ENCODE measurements around the gene ZCCHC14.
"Not testable (repeated sequence)": the region's sequence is repeated elsewhere in the genome, so short reads cannot be mapped to it uniquely, and the experiment has no call there.

ZCCHC14 gene

GRCh38 chr16:87407511-87408112 lies 85.2 kb downstream of the ZCCHC14 start:
- no peak for DNase-seq (ENCODE audit: low spot score)

DNA sequence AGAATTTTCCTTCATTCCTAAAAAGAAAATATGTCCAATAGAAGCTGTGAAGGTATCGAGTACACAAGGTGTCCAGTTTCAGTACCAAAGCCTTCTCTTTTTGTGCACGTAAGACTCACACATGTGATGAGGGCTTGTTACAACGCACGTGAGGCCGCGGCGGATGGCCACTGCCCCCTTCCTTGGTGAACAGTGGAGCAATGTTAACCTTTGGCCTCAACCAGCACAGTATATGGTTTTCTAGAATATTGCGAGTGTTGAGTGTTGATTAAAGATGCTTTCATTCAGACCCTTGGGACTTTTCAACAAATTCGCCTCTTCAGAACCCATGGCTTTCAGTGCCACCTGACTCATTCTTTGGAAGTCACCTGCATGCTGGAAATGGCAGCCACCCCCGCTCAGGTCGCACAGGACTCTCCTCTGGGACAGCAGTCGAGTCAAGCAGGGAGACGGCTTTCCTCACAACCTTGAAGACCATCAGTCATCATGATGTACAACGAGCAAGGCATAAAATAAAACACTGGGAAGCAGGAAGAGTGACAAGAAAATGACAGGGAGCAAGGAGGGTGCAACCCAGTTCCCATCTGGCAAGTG lies 86.2 kb downstream of the ZCCHC14 start:
- DNase-seq (ENCODE audit: low spot score), result no peak

DNA sequence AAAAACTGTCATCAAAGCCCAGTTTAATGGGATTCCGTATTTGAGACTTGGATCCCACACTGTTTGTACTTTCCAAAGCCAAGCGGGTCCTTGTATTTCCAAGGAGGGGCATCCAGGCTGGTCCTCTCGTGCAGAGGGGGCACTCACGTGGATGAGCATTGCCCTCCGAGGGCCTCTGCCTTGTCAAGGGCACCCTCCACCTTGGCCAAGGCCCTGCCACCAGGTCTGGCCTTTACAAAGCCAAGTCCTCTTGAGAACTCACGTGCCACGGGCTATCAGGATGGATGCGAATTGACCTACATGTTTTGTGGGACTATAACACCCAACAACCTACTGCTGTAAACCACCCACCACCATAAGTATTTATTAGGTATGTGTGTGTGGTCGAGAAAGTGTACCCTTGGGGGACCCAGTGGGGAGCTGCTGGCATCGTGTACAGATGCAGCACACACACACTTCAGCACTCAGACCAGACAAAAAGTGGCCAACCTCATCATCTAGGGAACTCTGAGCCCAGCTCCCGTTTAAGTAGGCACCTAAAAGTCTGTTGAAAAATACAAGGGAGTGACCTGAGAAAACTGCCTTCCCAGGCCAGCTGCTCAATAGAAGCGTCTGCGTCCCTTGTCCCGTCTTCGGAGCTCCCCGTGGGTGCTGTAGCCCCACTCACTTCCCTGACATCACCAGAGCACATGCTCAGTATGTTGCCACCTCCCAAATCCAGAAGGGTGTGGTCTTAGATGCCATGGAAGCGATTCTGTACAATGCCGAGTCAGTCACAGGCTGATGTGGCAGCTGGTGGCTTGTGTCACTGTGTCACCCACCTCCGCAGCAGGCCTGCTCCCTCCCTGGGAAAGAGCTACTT lies 87.8 kb downstream of the ZCCHC14 start:
- DNase-seq (ENCODE audit: low spot score), result no peak

- DNase-seq (ENCODE audit: low spot score), result no peak
These were observed 97.5 kb downstream of the ZCCHC14 start for GRCh38 chr16:87395181-87395842.

DNA sequence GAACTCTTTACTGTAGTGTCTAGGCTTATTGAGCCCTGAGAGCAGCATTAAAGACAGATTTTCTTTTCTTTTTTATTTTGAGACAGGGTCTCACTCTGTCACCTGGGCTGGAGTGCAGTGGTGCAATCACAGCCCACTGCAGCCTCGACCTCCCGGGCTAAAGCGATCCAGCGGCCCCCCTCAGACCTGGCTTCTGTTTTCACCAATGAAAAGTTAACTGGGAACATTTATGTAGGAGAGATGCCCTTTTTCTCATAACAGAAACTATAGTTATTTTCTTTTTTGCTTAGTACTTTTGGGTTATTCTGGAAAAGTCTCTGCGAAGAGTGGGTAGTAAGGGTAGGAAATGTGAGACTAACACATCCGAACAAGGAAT lies 99.2 kb downstream of the ZCCHC14 start:
- no peak for DNase-seq (ENCODE audit: low spot score)

GRCh38 chr16:87392821-87393679 lies 99.8 kb downstream of the ZCCHC14 start:
- peak; percentile 40 for DNase-seq (ENCODE audit: low spot score)

- DNase-seq (ENCODE audit: low spot score), result peak; percentile 96
These were observed 100.6 kb downstream of the ZCCHC14 start, which contains the start of gene MAP1LC3B for GRCh38 chr16:87391950-87392820. MAP1LC3B (plus strand) TSS chr16:87392336; CDS start chr16:87392428, 92 bp downstream.

DNA sequence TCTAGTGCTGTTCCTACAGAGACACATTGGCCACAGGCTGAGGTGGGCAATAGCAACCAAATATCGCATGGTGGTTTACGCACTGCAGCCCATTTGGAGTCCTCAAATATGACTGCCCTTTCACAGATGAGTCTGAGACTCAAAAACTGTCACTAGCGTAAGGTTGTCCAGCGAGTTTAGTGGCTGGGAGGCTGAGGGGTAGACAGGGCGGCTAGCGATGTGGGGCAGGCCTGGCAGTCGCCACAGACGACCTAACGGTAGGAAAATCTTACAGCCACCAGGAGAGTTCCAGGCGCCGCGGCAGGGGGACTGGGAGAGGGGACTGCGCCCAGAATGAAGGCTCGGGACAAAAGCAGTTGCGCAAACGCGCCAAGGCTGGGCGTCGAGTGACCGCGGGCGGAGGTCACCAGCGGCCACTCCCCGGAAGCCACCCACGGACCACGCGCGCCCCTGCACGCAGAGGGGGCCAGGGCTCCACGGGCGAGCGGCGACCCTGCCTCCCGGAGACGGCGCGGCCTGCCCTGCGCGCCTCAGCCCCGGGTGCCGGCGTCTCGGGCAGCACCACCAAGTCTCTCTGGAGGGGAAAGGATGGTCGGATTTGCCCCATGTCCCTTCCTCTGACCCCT lies 101.4 kb downstream of the ZCCHC14 start:
- DNase-seq (ENCODE audit: low spot score), result no peak

DNA sequence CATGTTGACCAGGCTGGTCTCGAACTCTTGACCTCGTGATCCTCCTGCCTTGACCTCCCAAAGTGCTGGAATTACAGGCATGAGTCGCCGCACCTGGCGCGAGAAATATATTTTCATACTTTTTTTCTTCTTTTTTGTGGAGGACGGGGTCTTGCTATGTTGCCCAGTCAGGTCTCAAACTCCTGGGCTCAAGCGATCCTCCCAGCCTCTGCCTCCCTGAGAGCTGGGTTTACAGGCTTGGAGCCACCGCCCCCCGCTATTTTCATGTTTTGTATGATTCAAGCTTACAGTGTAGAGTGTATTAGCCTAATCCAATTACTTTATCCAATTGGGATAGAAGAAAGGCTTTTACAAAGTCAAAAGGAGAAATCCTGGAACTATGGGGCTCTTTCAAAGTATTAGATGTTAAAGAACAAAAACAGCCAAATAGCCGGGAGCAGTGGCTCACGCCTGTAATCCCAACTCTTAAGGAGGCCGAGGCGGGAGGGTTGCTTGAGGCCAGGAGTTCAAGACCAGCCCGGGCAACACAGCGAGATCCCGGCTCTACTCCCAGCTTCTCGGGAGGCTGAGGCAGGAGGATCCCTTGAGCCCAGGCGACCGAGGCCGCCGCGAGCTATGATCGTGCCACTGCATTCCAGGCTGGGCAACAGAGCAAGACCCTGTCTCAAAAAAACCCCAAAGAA lies 102.0 kb downstream of the ZCCHC14 start:
- no peak for DNase-seq (ENCODE audit: low spot score)

- not testable (repeated sequence) for DNase-seq (ENCODE audit: low spot score)
These were observed 102.9 kb downstream of the ZCCHC14 start for GRCh38 chr16:87389914-87390313.

DNA sequence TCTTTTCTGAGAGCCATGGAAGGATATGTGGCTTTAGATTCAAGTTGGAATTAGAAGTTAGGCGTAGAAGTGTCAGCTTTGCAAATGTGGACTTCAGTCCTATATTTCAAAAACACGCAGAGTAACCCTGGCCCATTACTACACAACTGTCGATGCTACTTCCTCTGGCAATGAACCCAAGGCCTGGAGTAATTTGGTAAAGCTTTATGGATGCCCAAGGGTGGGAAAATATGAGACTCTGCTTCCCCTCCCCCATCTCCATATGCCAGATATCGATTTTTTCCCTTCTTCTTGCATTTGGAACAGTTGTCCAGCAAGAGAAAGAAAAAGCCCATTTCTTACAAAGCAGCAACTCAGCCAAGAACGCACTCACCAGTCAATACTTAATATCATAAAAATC lies 103.6 kb downstream of the ZCCHC14 start:
- DNase-seq (ENCODE audit: low spot score), result no peak

DNA sequence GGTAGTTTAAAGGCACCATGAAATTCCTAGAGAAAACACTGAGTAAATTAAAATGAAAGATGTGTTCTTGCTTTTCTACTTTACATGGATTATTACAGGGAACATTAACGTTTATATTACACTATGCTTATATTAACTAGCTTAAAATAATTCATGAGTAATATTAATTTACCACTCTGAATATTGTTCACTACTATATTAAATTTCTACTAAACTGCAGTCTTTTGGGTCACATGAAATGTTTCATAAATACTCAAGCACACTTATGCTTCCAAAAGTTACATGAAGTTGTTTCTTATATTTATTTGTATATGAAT lies 104.0 kb downstream of the ZCCHC14 start:
- DNase-seq (ENCODE audit: low spot score), result no peak

- DNase-seq (ENCODE audit: low spot score), result peak; percentile 82
These were observed 104.6 kb downstream of the ZCCHC14 start for GRCh38 chr16:87387942-87388817.

- not testable (repeated sequence) for DNase-seq (ENCODE audit: low spot score)
These were observed 108.0 kb downstream of the ZCCHC14 start for GRCh38 chr16:87384875-87385167.

GRCh38 chr16:87384162-87384874 lies 108.5 kb downstream of the ZCCHC14 start:
- DNase-seq (ENCODE audit: low spot score), result peak; percentile 70

GRCh38 chr16:87383505-87384161 lies 109.2 kb downstream of the ZCCHC14 start, which contains the start of gene FBXO31:
FBXO31 (minus strand) TSS chr16:87383776; CDS start chr16:87383744, 32 bp downstream.
- DNase-seq (ENCODE audit: low spot score), result peak; percentile 92

- no peak for DNase-seq (ENCODE audit: low spot score)
These were observed 110.6 kb downstream of the ZCCHC14 start for GRCh38 chr16:87382023-87382785.

All from D341Med (cell line).